HepG2 (cell line): ENCODE results near the gene CAPG. TPM values are rescaled to one million over a fixed set of nuclear protein-coding genes. Genes with fewer than 3 reads are reported as not detected.
A peak's percentile ranks its signal among the peaks of the same experiment; 100 is the strongest.

Source experiments
- BHLHE40 ChIP-seq: IDR thresholded peaks from 2 replicates; pipeline ENCODE4 v1.6.1; 2011; ENCODE audit warnings: low read length, improper control_type of control experiment
- KDM1A ChIP-seq: IDR thresholded peaks from 2 replicates; pipeline ENCODE4 v1.6.1; 2016; ENCODE audit warnings: missing compliant biosample characterization
- MBD4 ChIP-seq: IDR thresholded peaks from 2 replicates; pipeline ENCODE4 v1.6.1; 2012; ENCODE audit warnings: low read length, inconsistent platforms, borderline replicate concordance
- MLLT10 ChIP-seq: sonication (generic); formaldehyde crosslinking; IDR thresholded peaks from 2 replicates; pipeline ENCODE4 v1.4.0; 2020; ENCODE audit warnings: missing genetic modification reagents
- NRL ChIP-seq: sonication (generic); formaldehyde crosslinking; IDR thresholded peaks from 2 replicates; pipeline ENCODE4 v1.5.0; 2020; ENCODE audit warnings: missing genetic modification reagents, mild to moderate bottlenecking, moderate library complexity, borderline replicate concordance
- PAX8 ChIP-seq: sonication (generic); formaldehyde crosslinking; IDR thresholded peaks from 2 replicates; pipeline ENCODE4 v1.8.0; 2022; ENCODE audit warnings: mild to moderate bottlenecking, missing genetic modification reagents, borderline replicate concordance
- PRDM15 ChIP-seq: sonication (generic); formaldehyde crosslinking; IDR thresholded peaks from 2 replicates; pipeline ENCODE4 v1.4.0; 2020; ENCODE audit warnings: missing genetic modification reagents
- RFXAP ChIP-seq: sonication (generic); formaldehyde crosslinking; IDR thresholded peaks from 2 replicates; pipeline ENCODE4 v1.4.0; 2020; ENCODE audit warnings: missing genetic modification reagents, borderline replicate concordance
- SRSF1 ChIP-seq: fragments of 200-400 bp; formaldehyde crosslinking; optimal IDR thresholded peaks from 2 replicates; pipeline ENCODE3; 2017; ENCODE audit warnings: mild to moderate bottlenecking, low read depth, low read length, moderate library complexity
- THAP9 ChIP-seq: sonication (generic); formaldehyde crosslinking; IDR thresholded peaks from 2 replicates; pipeline ENCODE4; 2020; ENCODE audit warnings: missing genetic modification reagents, mild to moderate bottlenecking, borderline replicate concordance
- XBP1 ChIP-seq: sonication (generic); formaldehyde crosslinking; IDR thresholded peaks from 2 replicates; pipeline ENCODE4 v1.5.0; 2020; ENCODE audit warnings: missing genetic modification reagents
- ZNF138 ChIP-seq: sonication (generic); formaldehyde crosslinking; IDR thresholded peaks from 2 replicates; pipeline ENCODE4 v1.5.0; 2020; ENCODE audit warnings: mild to moderate bottlenecking, low read depth, missing genetic modification reagents
- ZNF274 ChIP-seq: sonication (generic); formaldehyde crosslinking; IDR thresholded peaks from 2 replicates; pipeline ENCODE4 v1.5.1; 2020; ENCODE audit warnings: mild to moderate bottlenecking, missing genetic modification reagents
- ZNF530 ChIP-seq: sonication (generic); formaldehyde crosslinking; IDR thresholded peaks from 2 replicates; pipeline ENCODE4 v1.5.0; 2020; ENCODE audit warnings: low read depth, mild to moderate bottlenecking, missing genetic modification reagents
- ZNF614 ChIP-seq: IDR thresholded peaks from 2 replicates; pipeline ENCODE4 v1.6.1; 2018; ENCODE audit warnings: missing biosample characterization, missing genetic modification reagents, inconsistent platforms, borderline replicate concordance
- ZNF788 ChIP-seq: sonication (generic); formaldehyde crosslinking; IDR thresholded peaks from 2 replicates; pipeline ENCODE4 v1.5.0; 2020; ENCODE audit warnings: mild to moderate bottlenecking, missing genetic modification reagents, borderline replicate concordance
- ZNF878 ChIP-seq: sonication (generic); formaldehyde crosslinking; IDR thresholded peaks from 2 replicates; pipeline ENCODE4 v1.8.1; 2023; ENCODE audit warnings: mild to moderate bottlenecking, missing genetic modification reagents, moderate library complexity
- polyA plus RNA-seq, 8 experiments: library from polyadenylated mRNA; depleted of rRNA in 3 of 8; stranded (reverse) in 7 of 8; unstranded in 1 of 8; fragments of >200 nt; fragmentation: Illumina TruSeq in 4 of 8; extraction: Trizol in 4 of 8; gene quantifications; 2 replicates each; pipeline versions ENCODE4 v1.2.1 to v1.2.3, GENCODE V29; 2011 to 2016; ENCODE audit warnings: low read depth in 4 of 8, missing spikeins in 1 of 8, mixed read lengths in 1 of 8; ENCODE audit not compliant: insufficient read depth in 1 of 8
- total RNA-seq, 5 experiments: library from RNA; depleted of rRNA; stranded (reverse); fragments of >200 nt; fragmentation: Illumina TruSeq; extraction: Trizol; gene quantifications; 2 replicates each; pipeline ENCODE4 v1.2.3, GENCODE V29; 2016; ENCODE audit warnings: low read depth in 1 of 5

Gene CAPG
- total and polyA plus RNA-seq, 2 of the 13 experiments (the other 11 are each of a cell fraction or from before 2014, with no cell fraction given) = 12.7 to 18.2 TPM

GRCh38 chr2:85418132-85419008, 8.2 kb upstream of the CAPG start, which contains the start of gene SH2D6 (continued):
- TF ChIP-seq PRDM15 = peak; percentile 84
- no peak for TF ChIP-seq NRL
- no peak for TF ChIP-seq MBD4
- peak; percentile 56; the same call in 1 of the 2 replicates for TF ChIP-seq THAP9 (CRISPR knock-in tag)
- no peak; the same call in 1 of the 2 replicates for TF ChIP-seq ZNF138
- TF ChIP-seq XBP1 = peak; percentile 29; the same call in 1 of the 2 replicates
- TF ChIP-seq ZNF274 = peak; percentile 65; the same call in 1 of the 2 replicates
- peak; percentile 76 for TF ChIP-seq ZNF788
- peak; percentile 96 for TF ChIP-seq SRSF1
- TF ChIP-seq RFXAP (CRISPR knock-in tag) = no peak; the same call in 1 of the 2 replicates
- TF ChIP-seq BHLHE40 = no peak
- no peak for TF ChIP-seq MLLT10
- 0 out of 2 replicates have a peak, but pooled peaks have one; percentile 35 for TF ChIP-seq KDM1A (CRISPR knock-in tag)
- TF ChIP-seq ZNF614 = peak; percentile 79; the same call in 1 of the 2 replicates
- TF ChIP-seq PAX8 (CRISPR knock-in tag) = 0 out of 2 replicates have a peak, but pooled peaks have one; percentile 68
- no peak for TF ChIP-seq ZNF878 (CRISPR knock-in tag)
- no peak for TF ChIP-seq ZNF530 (CRISPR knock-in tag)
